HG03342 (cell line): Measurements from ENCODE around the gene SCLY.
A peak's percentile ranks its signal among the peaks of the same experiment; 100 is the strongest.

Experiments
- ATAC-seq: cut with Tn5 transposase; IDR thresholded peaks from one replicate; pipeline ENCODE4 v1.9.1; 2021; ENCODE audit warnings: mild to moderate bottlenecking, moderate library complexity; ENCODE audit not compliant: unreplicated experiment

Gene SCLY

GRCh38 chr2:238097201-238097987 is 36.6 kb downstream of the SCLY start:
- peak; percentile 4 for ATAC-seq

- ATAC-seq, result peak; percentile 69
These were observed 37.4 kb downstream of the SCLY start for GRCh38 chr2:238097988-238098871.

DNA sequence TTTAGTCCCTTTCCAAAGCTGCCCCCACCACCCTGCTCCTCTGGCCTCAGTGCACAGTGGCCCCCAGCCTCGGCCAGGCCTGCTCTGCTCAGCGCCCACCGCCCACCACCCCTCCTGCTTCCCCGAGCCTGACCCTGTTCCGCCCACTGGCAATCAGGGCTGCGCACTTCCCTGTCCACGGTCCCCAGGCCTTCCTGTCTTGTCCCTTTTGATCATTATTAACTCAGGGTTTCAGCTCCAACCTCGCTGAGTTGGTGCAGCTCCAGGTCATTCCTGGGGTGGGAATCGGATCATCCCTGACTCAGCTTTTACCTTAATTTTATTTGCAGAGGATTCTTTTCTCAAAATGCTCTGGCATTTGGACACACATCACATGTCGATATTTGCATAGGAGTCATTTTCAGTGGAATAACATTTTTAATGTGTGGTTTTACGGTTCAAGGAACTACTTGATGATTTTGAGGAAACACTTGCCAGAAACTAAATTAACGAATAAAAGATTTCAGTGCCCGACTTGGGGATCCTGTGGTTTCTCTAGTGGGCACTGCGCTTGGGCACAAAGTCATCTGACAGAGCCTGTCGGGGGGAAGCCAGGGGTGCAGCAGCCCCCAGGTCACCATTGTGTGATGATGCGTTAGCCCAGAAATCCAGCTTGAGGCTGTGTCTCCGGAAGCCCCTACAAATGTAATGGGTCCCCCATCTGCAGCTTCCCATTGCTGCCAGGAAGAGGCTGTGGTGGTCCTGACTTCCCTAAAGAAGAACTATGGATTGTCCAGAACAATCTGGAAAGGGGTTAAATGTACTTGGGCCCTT is 38.3 kb downstream of the SCLY start:
- ATAC-seq, result peak; percentile 22

DNA sequence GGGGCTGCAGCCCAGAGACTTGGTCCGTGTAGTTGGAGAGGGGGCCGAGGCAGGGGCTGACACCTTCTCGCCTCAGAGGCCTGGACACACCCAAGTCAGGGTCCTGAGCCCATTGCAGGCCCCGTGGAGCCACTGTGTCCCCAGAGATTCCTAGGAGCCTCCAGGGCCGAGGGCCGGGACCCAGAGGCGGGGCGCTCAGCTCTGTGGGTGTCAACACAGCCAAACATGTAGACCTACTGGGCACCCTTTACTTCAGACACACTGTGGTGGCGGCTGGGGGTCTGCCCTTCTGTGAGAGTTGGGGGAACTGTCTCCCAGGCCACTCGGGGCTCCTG is 38.9 kb downstream of the SCLY start:
- ATAC-seq, result no peak

DNA sequence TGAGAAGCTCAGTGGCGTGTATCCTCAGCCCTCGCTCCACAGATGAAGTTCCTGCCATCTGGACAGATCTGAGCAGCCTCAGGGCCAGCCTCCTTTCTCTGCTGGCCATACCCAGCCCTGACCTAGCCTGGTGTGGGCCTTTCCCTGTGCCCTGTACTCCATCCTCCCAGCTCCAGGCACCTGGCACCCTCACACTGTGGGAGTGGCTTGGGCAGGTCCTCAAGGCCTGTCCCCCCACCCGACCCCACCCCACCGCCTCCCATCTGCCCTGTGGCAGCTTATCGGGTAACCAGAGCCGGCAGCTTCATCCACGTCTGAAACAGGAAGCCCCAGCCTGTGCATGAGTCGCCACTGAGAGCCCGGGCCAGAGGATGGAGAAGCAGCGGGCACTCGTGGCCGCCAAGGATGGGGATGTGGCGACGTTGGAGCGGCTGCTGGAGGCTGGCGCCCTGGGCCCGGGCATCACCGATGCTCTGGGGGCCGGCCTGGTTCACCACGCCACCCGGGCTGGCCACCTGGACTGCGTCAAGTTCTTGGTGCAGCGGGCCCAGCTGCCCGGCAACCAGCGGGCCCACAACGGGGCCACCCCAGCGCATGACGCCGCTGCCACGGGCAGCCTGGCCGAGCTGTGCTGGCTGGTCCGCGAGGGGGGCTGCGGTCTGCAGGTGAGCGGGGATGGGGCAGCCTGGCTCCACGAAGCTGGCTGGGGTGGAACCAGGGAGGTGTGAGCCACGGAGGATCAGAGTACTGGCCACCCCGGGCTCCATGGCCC is 39.4 kb downstream of the SCLY start, which contains the start of gene ESPNL:
TSS of gene ESPNL (plus strand) at position 292 of the 772 bp plus-strand sequence. CDS start at position 372, 80 bp downstream.
- ATAC-seq, result no peak

- no peak for ATAC-seq
These were observed 40.3 kb downstream of the SCLY start for GRCh38 chr2:238100821-238101771.

GRCh38 chr2:238101891-238102841 is 41.4 kb downstream of the SCLY start:
- ATAC-seq, result no peak

- ATAC-seq, result no peak
These were observed 42.1 kb downstream of the SCLY start for GRCh38 chr2:238102865-238103264.

DNA sequence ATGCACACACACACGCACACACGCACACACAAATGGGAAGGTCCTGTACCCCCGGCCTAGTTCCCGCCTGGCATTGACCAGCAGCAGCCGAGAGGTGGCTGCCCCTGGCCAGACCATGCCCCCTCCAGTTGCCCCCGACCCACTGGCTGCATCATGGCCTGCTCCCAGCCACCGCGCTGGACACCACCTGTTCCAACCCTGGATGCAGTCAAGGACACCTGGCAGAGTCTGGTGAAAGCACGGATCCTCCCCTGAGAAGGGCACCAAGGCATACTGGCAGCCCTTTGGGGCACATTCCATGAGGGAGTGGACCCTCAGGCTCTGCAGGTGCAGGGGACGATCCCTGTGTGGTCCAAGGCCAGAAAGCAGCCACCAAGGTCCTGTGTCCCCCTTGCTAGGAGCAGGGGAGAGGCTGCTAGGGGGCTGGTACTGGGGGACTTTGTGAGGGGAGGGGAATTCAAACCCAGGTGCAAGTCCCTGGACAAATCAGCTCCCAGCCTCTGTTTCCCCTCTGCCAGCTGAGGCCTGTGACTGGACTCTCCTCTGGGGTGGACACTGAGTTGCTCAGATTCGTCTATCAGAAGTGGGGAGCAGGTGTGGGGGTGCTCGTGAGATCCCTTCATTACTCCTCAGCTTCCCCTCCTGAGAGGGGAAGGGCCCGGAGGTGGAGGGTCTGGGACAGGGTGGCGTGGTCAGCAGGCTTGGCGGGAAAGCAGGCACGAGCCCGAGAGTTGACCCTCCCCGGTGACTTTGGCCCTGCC is 42.8 kb downstream of the SCLY start:
- no peak for ATAC-seq

- ATAC-seq, result no peak
These were observed 43.5 kb downstream of the SCLY start for GRCh38 chr2:238104226-238104690.

DNA sequence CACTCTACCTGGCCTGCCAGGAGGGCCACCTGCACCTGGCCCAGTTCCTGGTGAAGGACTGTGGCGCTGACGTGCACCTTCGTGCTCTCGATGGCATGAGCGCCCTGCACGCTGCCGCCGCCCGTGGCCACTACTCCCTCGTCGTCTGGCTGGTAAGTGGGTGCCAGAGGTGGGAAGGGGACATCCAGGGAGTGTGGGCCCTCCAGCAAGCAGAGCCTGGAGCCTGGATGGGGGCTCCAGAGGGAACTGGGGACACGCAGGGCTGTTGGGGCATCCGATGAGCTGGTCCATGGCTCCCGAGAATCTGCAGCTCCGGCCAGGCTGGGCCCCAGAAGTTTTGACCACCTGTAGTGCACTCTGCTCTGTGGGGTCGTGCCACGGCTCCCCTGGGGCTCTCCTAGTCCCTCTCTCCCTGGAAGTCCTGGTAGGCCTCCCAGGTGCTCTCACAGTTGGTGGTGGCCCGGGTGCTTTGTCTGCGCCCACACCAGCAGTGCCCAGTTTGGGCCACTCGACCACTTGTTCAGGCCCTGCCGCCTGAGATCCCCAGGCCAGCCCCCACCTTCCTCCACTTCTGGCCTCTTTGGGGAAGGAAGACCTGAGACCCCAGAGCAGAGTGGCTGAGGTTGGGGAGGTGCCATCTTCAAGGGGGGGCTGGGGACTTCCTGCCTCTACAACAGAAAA is 44.0 kb downstream of the SCLY start:
- no peak for ATAC-seq

GRCh38 chr2:238105506-238106338 is 44.9 kb downstream of the SCLY start:
- no peak for ATAC-seq

DNA sequence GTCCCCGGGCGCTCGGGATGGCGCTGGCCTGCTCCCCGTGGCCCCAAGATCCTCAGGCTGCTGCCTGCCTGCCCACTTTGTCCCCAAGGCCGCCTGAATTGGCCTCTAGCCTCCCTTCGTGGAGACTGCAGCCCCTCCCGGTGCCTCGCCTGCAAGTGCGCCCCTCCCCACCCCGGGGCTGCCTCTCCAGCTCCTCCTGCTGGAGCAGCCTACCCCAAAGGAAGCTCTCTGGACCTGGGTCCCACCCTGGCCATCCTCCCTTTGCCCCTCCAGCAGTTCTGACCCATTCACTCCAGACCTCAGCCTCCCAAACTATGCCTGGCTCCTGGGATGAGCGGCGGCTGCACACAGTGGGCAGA is 45.5 kb downstream of the SCLY start:
- ATAC-seq, result no peak

DNA sequence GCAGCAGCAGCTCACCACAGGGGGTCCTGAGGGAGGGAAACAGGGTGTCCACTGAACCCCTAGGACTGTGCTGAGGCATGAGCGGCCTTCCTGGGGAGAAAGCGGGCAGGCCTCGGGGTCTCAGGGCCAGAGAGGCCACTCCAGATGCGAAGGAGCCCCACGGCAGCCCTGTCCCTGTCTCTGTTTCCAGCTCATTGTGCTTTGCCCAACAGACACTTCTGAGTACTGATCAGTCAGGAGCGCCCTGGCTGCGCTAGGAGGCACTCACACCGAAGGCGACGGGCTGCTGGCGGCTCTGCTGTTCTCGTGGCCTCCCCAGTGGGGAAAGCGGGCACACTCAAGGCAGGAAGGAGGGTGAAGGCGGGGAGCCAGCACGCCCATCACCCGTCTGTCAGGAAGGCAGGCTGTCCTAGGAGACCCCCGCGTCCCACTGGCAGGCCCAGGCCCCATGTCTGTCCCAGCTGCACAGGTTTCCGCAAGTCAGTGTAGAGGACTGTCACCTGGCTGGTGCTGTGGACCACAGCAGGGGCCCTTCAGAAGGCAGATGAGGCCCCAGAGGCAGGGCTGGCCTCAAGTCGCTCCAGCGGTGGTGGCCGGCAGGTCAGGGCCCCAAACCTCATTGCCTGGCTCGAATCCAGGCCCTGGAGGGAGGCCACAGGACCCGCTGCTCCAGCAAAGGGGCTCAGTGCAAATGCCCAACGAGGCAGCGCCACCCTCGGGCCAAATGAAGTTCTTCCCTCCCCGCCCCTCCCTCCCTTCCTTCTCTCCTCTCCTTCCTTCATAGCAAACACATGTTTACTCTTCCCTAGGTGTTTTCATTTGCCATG is 46.1 kb downstream of the SCLY start:
- peak; percentile 27 for ATAC-seq
